ENCODE measurements around the gene OLA1. TPM values are rescaled to one million over a fixed set of nuclear protein-coding genes. Genes with fewer than 3 reads are reported as not detected.

The OLA1 gene
- polyA plus RNA-seq, 2 of the 4 experiments (the other 2 are of a cell fraction), result 127 to 226 TPM

DNA sequence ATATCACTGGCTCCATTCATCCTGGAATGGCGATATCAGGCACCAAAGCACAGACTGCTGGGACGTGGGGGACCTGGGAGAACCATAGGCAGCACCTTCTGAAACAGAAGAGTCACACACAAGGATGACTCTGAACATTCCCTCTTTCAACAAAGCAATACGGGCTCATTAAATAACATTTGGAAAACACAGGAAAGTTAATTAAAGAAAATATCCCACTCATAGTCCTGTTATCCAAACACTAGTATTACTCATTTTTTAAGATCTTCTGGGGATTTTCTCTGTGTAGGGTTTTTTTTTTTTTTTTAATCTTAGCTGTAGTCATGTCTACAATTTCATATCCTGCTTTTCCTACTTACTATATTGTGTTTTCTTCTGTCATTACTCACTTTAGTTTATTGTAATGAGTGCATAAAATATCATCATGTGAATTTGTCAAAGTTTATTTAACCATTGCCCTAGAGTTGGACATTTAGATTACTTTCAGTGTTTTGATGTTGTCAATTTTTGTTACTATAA lies 213.2 kb downstream of the OLA1 start:
- CTCF ChIA-PET, result interaction anchor here (1.1 to 1.8 kb wide), 4 partner anchors 10 to 65 kb away, joined by 3 to 6 read pairs (median 4); no protein-coding TSS in a partner anchor
- POLR2A ChIA-PET, result interaction anchor here (1.3 kb wide), 1 partner anchor 306 kb away, joined by 3 read pairs; no protein-coding TSS in a partner anchor

DNA sequence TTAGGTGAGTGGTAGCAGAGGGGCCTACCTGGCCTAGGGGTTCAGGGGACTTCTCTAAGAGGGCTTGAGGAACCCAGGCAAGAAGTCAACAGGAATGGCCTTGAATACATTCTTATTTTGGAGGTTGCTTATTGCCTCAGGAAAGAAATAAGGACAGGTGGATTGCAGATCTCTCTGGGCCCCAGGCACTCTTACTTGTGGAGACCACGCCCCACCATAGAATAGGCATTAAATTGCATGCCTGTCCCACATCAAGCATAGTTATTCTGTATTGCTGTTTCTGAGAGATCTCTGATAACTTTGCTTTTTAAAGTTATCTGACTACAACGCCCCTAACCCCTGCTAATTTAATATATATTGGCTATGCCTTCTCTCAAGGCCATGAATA lies 215.2 kb downstream of the OLA1 start:
- FAIRE-seq (no peak), ATAC-seq (peak in 1 of 2 experiments; percentile 10; a peak in 2 of 6 replicates), DNase-seq (ENCODE audit: low read depth in 1 of 2, low spot score in 1 of 2) (no peak)
- H3K4me3 ChIP-seq, result no peak overlapping the region
- peak overlapping the region; percentile 87 to 90 for H3K27ac ChIP-seq
- POLR2A ChIA-PET, result no interaction called here
- WGBS (ENCODE audit: missing lambda C conversion rate), result 66% methylated on average over 2 of the region's 2 CpGs
- H3K4me2 ChIP-seq, result peak overlapping the region; percentile 89
- H3K4me1 ChIP-seq, result peaks cover 70% of the 10 kb centered on the region
- TF ChIP-seq HDAC2 (IDR thresholded peaks at IDR 0.05) (no peak), RFX5 (IDR thresholded peaks at IDR 0.05) (no peak), CBX8 (IDR thresholded peaks at IDR 0.05) (no peak), PHF8 (IDR thresholded peaks at IDR 0.05; ENCODE audit: borderline replicate concordance, low read depth) (no peak), ZNF302 (CRISPR knock-in tag; IDR thresholded peaks at IDR 0.05) (no peak), CEBPB (IDR thresholded peaks at IDR 0.05) (no peak)
- TF ChIP-seq, protein P1, sequence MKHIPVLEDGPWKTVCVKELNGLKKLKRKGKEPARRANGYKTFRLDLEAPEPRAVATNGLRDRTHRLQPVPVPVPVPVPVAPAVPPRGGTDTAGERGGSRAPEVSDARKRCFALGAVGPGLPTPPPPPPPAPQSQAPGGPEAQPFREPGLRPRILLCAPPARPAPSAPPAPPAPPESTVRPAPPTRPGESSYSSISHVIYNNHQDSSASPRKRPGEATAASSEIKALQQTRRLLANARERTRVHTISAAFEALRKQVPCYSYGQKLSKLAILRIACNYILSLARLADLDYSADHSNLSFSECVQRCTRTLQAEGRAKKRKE (CRISPR knock-in tag; IDR thresholded peaks at IDR 0.05; ENCODE audit: low read depth), result no peak
- TF ChIP-seq, protein P2, sequence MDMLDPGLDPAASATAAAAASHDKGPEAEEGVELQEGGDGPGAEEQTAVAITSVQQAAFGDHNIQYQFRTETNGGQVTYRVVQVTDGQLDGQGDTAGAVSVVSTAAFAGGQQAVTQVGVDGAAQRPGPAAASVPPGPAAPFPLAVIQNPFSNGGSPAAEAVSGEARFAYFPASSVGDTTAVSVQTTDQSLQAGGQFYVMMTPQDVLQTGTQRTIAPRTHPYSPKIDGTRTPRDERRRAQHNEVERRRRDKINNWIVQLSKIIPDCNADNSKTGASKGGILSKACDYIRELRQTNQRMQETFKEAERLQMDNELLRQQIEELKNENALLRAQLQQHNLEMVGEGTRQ (IDR thresholded peaks at IDR 0.05), result no peak
- H3K9me3 ChIP-seq, result no peaks in the 10 kb centered on the region
- CTCF ChIA-PET, result no interaction called here

More for the DNA sequence above, 213.2 kb downstream of the OLA1 start:
- ATAC-seq (no peak), FAIRE-seq (no peak), DNase-seq (ENCODE audit: low read depth in 1 of 2, low spot score in 1 of 2) (no peak)
- no peak overlapping the region for H3K4me3 ChIP-seq
- TF ChIP-seq HOXB5 (CRISPR knock-in tag; IDR thresholded peaks at IDR 0.05) (no peak), KDM5A (IDR thresholded peaks at IDR 0.05) (no peak), EP300 (IDR thresholded peaks at IDR 0.05) (no peak), CHD2 (IDR thresholded peaks at IDR 0.05; ENCODE audit: low read length, partially characterized antibody) (no peak), HOXA7 (CRISPR knock-in tag; IDR thresholded peaks at IDR 0.05) (no peak), HEYL (CRISPR knock-in tag; IDR thresholded peaks at IDR 0.05) (no peak), EHF (CRISPR knock-in tag; IDR thresholded peaks at IDR 0.05) (no peak), ZSCAN20 (CRISPR knock-in tag; IDR thresholded peaks at IDR 0.05) (no peak), FOSB (CRISPR knock-in tag; IDR thresholded peaks at IDR 0.05) (no peak), EHMT2 (IDR thresholded peaks at IDR 0.05; ENCODE audit: low read depth) (no peak), JUNB (IDR thresholded peaks at IDR 0.05) (no peak)
- TF ChIP-seq, protein P2 (IDR thresholded peaks at IDR 0.05), result no peak
- TF ChIP-seq, protein P1 (CRISPR knock-in tag; IDR thresholded peaks at IDR 0.05; ENCODE audit: low read depth), result no peak
- TF ChIP-seq, protein P3, sequence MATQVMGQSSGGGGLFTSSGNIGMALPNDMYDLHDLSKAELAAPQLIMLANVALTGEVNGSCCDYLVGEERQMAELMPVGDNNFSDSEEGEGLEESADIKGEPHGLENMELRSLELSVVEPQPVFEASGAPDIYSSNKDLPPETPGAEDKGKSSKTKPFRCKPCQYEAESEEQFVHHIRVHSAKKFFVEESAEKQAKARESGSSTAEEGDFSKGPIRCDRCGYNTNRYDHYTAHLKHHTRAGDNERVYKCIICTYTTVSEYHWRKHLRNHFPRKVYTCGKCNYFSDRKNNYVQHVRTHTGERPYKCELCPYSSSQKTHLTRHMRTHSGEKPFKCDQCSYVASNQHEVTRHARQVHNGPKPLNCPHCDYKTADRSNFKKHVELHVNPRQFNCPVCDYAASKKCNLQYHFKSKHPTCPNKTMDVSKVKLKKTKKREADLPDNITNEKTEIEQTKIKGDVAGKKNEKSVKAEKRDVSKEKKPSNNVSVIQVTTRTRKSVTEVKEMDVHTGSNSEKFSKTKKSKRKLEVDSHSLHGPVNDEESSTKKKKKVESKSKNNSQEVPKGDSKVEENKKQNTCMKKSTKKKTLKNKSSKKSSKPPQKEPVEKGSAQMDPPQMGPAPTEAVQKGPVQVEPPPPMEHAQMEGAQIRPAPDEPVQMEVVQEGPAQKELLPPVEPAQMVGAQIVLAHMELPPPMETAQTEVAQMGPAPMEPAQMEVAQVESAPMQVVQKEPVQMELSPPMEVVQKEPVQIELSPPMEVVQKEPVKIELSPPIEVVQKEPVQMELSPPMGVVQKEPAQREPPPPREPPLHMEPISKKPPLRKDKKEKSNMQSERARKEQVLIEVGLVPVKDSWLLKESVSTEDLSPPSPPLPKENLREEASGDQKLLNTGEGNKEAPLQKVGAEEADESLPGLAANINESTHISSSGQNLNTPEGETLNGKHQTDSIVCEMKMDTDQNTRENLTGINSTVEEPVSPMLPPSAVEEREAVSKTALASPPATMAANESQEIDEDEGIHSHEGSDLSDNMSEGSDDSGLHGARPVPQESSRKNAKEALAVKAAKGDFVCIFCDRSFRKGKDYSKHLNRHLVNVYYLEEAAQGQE (IDR thresholded peaks at IDR 0.05), result no peak
- TF ChIP-seq, protein P4, sequence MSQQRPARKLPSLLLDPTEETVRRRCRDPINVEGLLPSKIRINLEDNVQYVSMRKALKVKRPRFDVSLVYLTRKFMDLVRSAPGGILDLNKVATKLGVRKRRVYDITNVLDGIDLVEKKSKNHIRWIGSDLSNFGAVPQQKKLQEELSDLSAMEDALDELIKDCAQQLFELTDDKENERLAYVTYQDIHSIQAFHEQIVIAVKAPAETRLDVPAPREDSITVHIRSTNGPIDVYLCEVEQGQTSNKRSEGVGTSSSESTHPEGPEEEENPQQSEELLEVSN (IDR thresholded peaks at IDR 0.05; ENCODE audit: borderline replicate concordance, low read depth), result no peak
- H3K4me1 ChIP-seq, result peaks cover 87% of the 10 kb centered on the region
- H3K27ac ChIP-seq, result peak overlapping the region in 1 of 2 experiments; percentile 90; a peak in 3 of 6 replicates
- H3K9me3 ChIP-seq, result no peaks in the 10 kb centered on the region
- 68% methylated on average over 3 of the region's 3 CpGs for WGBS (ENCODE audit: missing lambda C conversion rate)
- H3K4me2 ChIP-seq, result peak overlapping the region; percentile 35; the same call in 2 of the 3 replicates

Data from A549 (cell line).